Breast epithelium (tissue), 3 donors: ENCODE measurements around the gene ALDH1A2.

Experiments used
- POLR2A ChIP-seq: fragments of 450-650 bp; IDR thresholded peaks from one replicate; pipeline ENCODE4 v1.6.1; 2016; ENCODE audit warnings: antibody characterized with exemption, mild to moderate bottlenecking, moderate library complexity
- POLR2AphosphoS5 ChIP-seq, 3 donors: sonication (generic); formaldehyde crosslinking; IDR thresholded peaks; one replicate each; pipeline ENCODE4 v1.6.1; 2017; ENCODE audit warnings: antibody characterized with exemption in 3 of 3

- TF ChIP-seq POLR2AphosphoS5 (IDR thresholded peaks at IDR 0.05): no peak
- no peak for TF ChIP-seq POLR2A
These were observed 145.8 kb downstream of the ALDH1A2 start for GRCh38 chr15:57919754-57920153.
